GM18867 (cell line): ENCODE data around the gene KIAA1191.
"Not testable (repeated sequence)": the region's sequence is repeated elsewhere in the genome, so short reads cannot be mapped to it uniquely, and the experiment has no call there.

Experiments used
- ATAC-seq: cut with Tn5 transposase; IDR thresholded peaks from one replicate; pipeline ENCODE4 v1.9.1; 2021; ENCODE audit warnings: mild to moderate bottlenecking, moderate library complexity; ENCODE audit not compliant: unreplicated experiment

The KIAA1191 gene, protein sequence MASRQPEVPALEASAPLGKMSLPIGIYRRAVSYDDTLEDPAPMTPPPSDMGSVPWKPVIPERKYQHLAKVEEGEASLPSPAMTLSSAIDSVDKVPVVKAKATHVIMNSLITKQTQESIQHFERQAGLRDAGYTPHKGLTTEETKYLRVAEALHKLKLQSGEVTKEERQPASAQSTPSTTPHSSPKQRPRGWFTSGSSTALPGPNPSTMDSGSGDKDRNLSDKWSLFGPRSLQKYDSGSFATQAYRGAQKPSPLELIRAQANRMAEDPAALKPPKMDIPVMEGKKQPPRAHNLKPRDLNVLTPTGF

DNA sequence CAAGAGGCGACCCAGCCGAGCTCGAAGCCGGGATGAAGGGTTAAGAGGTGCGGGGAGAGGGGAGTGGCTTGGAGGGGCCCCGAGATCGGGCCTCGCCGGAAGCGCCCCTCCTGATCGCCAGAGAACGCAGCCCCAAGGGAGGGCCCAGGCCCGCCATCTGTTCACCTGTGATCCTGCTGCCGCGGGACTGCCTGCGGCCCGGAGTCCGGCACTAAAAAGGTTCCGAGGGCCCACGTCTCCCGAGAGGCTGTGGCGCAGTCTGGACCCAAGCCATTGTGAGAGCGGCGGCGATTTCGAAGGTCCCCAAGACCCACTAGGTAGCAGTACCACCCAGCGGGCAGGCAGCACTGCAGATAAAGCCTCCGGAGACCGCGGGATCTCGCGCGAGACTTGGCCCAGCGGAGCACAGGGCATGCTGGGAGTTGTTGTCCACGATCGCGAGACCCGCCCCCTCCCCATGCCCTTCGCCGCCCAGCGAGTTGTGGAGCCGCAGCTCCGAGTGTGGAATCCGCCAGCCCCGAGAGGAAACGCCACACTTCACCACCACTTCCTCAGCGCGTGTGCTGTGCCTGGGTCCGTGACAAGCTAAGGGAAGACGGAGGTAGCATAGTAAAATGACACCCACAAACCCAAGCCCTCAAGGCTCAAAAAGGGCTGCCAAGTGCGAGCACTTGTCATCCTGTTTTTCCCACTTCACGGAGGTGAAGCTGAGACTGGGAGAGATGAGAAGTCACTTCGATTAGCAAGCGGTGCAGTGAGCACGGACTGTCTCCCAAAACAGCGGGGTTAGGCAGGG is at the start of gene KIAA1191:
TSS of gene KIAA1191 (minus strand) at position 328 of the 796 bp plus-strand sequence. CDS start 2,256 bp downstream, outside the sequence.
- peak; percentile 90 for ATAC-seq

DNA sequence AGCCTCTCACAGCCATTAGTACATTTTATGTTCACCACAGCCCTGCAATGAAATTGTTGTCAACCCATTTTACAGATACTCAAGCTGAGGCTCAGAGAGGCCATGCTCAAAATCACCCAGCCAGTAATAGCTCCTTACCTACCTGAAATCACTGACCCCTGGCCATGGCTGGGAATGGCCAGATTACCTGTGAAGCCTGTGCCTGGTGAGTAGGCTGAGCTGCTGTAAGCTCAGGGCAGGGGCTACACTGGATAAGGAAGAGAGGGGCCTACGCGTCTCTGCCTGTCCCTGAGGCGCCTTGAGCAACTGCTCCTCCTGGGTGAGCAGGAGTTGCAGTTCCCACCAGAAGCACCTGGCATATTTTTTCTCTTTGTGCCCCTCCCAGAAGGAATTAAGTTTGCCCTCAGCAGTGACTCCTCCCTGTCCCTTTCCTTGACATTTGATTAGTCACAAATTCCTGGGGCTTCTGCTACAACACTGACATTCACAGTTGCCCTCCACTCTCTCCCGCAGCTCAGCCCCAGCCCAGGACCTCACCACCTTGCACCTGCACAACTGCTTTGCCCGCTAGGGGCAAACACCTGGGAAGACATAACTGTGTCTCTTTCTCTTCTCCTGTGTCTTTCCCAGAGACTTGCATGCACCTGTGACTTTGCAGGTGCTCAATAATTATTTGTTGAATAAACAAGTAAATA is 49.1 kb upstream of the KIAA1191 start:
- ATAC-seq: no peak

DNA sequence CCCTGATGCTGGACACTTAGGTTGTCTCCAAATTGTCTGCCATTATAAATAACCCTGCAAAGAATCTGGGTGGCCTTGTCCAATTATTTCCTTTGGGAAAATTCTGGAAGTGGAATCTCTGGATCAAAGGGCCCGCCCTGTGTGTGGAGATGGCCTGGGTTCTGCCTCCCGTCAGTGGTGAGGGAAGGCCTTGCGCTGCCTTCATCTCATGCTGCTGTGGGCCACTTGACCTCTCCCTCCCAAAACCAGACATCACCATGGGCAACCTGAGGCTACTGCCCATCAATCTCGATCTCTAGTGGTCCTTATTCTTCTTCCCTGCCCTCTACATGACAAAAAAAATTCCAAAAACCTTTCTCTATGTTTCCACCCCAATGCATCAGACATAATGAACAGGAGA is 48.2 kb upstream of the KIAA1191 start:
- no peak for ATAC-seq

GRCh38 chr5:176408590-176408989 is 47.0 kb upstream of the KIAA1191 start:
- no peak for ATAC-seq

DNA sequence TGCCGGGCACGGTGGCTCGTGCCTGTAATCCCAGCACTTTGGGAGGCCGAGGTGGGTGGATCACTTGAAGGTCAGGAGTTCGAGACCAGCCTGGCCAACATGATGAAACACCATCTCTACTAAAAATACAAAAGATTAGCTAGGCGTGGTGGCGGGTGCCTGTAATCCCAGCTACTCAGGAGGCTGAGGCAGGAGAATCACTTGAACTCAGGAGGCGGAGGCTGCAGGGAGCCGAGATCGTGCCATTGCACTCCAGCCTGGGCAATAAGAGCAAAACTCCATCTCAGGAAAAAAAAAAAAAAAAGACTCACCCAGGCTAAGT is 46.6 kb upstream of the KIAA1191 start:
- not testable (repeated sequence) for ATAC-seq

GRCh38 chr5:176407456-176408251 is 46.1 kb upstream of the KIAA1191 start:
- no peak for ATAC-seq

- ATAC-seq: no peak
Observed at GRCh38 chr5:176406436-176407052, 45.0 kb upstream of the KIAA1191 start.

DNA sequence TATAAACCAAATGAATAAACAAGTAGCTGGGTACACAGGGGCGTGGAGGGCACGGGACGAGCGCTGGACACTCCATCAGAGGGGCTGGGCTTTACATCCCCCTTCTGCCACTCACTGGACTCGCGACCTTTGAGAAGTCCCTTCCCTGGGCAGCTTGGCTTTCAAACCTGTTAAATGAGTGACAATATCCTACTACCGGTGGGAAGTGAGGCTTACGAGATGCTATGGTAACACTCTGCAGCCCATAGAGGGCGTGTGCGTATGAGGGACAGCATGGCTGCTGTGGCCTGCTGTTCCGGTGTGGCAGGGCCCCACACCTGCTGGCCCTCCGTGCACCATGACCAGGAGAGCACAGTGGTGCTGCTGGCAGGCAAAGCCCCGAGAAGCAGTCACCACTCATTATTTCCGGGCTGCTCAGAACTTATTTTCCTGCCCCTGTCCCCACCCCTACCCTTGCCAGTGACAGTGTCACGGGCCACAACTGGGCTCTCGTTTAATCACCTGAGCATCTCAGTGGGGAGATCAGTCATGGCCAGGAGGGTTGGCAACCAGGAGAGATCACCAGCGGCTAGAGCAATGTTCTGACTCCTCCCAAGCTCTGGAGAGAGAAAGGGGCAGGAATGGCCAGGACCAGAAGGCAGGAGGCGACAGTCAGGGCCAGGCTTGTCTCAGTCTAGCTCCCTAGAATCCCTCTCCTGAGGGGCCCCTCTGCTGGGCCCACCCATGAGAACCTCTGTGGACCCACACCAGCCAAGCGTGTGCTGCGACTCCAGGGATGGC is 44.3 kb upstream of the KIAA1191 start:
- ATAC-seq: no peak

- ATAC-seq: no peak
Observed at GRCh38 chr5:176401281-176402205, 40.0 kb upstream of the KIAA1191 start.

DNA sequence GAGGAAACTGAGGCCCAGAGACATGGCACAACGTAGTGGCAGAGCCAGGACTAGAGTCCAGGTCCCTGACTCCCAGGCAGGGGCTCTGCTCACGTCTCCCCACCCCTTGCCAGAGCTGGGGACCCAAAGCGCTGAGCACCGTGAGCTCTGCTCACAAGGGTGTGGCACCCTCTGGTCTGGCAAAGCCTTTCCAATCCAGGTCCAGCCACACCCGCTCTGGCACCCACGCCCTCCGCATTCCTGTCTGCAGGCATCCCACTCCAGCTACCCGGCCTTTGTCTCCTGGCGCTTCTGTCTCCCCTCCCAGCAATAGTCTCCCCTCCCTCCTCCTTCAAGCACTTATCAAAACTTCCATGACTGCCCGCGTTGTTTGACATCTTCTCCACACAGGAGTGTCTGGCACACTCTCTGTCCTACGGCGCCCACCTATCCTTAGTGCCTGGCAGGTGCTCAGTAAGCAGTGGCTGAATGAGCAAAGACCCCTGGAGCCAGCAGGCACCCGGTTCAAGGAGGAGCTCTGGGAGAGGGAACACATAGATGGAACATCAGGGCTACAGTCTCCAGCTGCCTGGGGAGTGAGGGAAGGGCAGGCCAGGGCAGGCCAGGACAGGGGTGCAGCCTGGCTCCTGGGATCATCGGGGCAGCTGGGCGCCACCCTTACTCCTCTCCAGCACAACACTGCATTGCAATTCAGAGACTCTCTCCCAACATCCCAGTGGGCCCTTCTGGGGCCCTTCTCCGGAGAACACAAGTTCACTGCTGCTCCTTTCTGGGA is 39.0 kb upstream of the KIAA1191 start:
- ATAC-seq: no peak

DNA sequence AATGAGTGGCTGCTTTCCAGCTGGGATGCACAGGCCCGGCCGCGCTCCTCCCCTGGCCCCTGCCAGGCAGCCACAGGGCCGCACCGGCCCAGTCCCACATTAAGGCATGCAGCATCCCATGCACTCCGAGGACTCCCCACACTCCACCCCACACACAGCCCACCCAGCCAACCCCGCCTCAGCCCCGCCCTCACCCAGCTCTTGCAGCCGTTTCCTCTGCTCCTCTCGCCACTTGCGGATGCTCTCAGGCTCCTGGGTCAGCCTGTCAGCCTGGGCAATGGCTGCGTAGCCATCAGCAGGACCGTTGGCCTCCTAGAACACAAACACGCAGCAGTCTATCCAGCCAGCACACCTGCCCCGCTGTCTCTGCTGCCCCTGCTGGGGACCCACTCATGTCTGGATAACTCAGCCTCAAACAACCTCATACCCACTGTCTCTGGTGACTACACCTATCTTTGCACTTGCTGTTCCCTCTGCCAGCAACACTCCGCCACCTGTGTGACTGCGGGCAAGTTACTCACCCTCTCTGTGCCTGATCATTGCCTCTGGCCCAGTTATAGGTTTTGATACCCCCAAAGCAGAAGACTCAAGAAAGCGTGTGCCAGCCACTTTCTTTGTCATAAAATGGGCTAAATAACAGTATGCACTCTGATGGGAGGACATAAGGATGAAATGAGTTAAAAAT is 36.3 kb upstream of the KIAA1191 start:
- ATAC-seq: no peak

GRCh38 chr5:176396330-176396729 is 34.8 kb upstream of the KIAA1191 start:
- no peak for ATAC-seq

DNA sequence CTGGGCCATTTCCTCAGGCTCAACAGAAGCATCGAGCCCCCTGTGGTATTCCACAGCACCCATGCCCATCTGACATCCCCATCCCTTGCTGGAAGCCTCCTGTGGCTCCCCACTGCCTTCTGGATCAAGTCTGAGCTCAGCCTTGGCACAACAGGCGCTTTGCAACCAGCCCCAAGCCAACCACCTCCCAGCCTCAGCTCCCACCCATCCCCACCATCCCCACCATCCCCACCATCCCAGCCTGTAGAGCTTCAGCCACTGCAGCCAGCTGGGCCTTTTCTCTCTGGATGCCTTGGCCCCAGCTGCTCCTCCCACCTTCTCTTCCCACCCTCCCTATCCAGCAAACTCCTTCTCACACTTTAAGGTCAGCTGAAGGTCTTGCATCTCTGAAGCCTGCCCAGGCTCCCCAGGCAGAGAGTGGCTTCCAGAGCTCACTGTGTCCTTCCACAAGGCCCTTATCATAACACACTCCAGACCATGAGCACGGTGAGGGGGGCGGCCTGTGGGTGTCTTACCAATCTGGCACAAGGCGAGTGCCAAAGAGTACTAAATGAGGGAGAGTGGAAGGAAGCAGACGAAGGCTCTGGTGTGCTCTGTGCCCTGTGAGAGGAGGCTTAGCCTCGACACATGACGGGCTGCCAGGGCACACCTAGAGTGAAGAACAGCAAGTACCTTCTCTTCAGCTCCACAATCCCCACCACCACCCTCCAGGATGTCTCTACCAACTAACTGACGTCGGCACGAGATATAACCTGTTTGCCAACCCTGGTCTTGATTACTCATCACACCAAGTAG is 33.5 kb upstream of the KIAA1191 start:
- ATAC-seq: no peak

GRCh38 chr5:176394096-176394495 is 32.5 kb upstream of the KIAA1191 start:
- ATAC-seq: no peak

DNA sequence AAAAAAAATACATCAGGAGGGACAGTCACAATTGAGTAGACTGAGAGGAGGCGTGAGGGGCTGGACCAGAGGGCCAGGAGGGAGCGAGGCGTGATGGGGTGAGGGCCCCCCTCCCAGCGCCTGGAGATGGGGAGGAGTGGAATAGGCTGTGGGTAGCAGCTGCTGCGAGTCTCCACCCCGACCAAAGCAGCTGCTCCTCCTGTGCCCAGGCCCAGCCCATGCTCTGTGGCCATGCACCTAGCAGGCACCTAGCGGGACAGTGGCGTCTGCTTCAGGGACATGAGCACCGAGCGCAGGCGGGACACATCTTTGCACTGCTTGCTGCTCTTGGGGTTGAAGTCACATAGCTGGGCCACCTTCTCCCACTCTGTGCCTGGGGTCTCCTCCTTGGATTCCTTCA is 31.0 kb upstream of the KIAA1191 start:
- ATAC-seq: no peak

GRCh38 chr5:176391999-176392398 is 30.4 kb upstream of the KIAA1191 start:
- no peak for ATAC-seq

DNA sequence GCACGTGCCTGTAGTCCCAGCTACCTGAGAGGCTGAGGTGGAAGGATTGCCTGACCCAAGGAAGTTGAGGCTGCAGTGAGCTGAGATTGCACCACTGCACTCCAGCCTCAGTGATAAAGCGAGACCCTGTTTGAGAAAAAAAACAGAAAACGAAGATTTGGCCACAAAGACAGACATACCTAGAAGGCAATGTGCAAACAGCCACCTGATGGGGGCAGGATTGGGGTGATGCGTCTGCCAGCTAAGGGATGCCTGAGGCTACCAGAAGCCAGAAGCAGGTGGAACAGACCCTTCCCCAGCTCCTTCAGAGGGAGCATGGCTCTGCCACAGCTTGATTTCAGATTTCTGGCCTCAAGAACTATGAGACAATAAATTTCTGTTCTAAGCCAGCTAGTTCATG is 29.9 kb upstream of the KIAA1191 start:
- no peak for ATAC-seq
